Glutamatergic neuron (in vitro differentiated cells): ENCODE measurements around the gene SERPINA5. TPM values are rescaled to one million over a fixed set of nuclear protein-coding genes. Genes with fewer than 3 reads are reported as not detected.

Source experiments
- DNase-seq: peaks from one replicate; pipeline ENCODE4 v3.0.0; 2022
- H3K27ac Mint-ChIP-seq: one replicate; pipeline ENCODE4 v1.8.0; 2020; ENCODE audit warnings: mild to moderate bottlenecking, mixed read lengths, inconsistent platforms; ENCODE audit not compliant: unreplicated experiment
- H3K27me3 Mint-ChIP-seq: one replicate; pipeline ENCODE4 v1.8.0; 2020; ENCODE audit warnings: mild to moderate bottlenecking, moderate library complexity, mixed read lengths, inconsistent platforms; ENCODE audit not compliant: unreplicated experiment
- H3K36me3 Mint-ChIP-seq: one replicate; pipeline ENCODE4 v1.8.0; 2020; ENCODE audit warnings: mild to moderate bottlenecking, mixed read lengths, inconsistent platforms; ENCODE audit not compliant: unreplicated experiment
- H3K4me1 Mint-ChIP-seq: one replicate; pipeline ENCODE4 v1.8.0; 2020; ENCODE audit warnings: mild to moderate bottlenecking, low read depth, mixed read lengths, inconsistent platforms; ENCODE audit not compliant: unreplicated experiment
- H3K4me3 Mint-ChIP-seq: one replicate; pipeline ENCODE4 v1.8.0; 2020; ENCODE audit warnings: mild to moderate bottlenecking, mixed read lengths, inconsistent platforms; ENCODE audit not compliant: unreplicated experiment
- H3K9me3 Mint-ChIP-seq: one replicate; pipeline ENCODE4 v1.8.0; 2020; ENCODE audit warnings: mild to moderate bottlenecking, moderate library complexity, mixed read lengths, inconsistent platforms; ENCODE audit not compliant: unreplicated experiment
- CTCF ChIP-seq: fragments of 200-600 bp; sonication (generic); IDR thresholded peaks from one replicate; pipeline ENCODE4 v1.5.0; 2021; ENCODE audit not compliant: partially characterized antibody, unreplicated experiment
- total RNA-seq: library from RNA; stranded (reverse); fragmentation: NEBNext Ultra II Directional; extraction: Animal tissue kit (Norgen Biotek cat#: 25700); gene quantifications from one replicate; pipeline ENCODE4 v1.2.1, GENCODE V29; 2021; ENCODE audit not compliant: unreplicated experiment

SERPINA5 gene
- total RNA-seq, 1 donor from 2014 or later = not detected

GRCh38 chr14:94591073-94591472 lies 9.8 kb downstream of the SERPINA5 start:
- DNase-seq = no peak
- TF ChIP-seq CTCF = no peak
- Mint-ChIP-seq H3K4me1 (no peaks in the 10 kb centered on the region), H3K27me3 (peaks cover 5% of the 10 kb centered on the region), H3K9me3 (peaks cover 3% of the 10 kb centered on the region), H3K4me3 (no peak overlapping the region), H3K27ac (no peak overlapping the region), H3K36me3 (peaks cover 16% of the 10 kb centered on the region)

- Mint-ChIP-seq H3K9me3 (peaks cover 3% of the 10 kb centered on the region), H3K4me3 (no peak overlapping the region), H3K27me3 (peaks cover 3% of the 10 kb centered on the region), H3K36me3 (peaks cover 12% of the 10 kb centered on the region), H3K4me1 (no peaks in the 10 kb centered on the region), H3K27ac (no peak overlapping the region)
- DNase-seq = peak; percentile 6
- no peak for TF ChIP-seq CTCF
These were observed 10.6 kb downstream of the SERPINA5 start for GRCh38 chr14:94591871-94592270.

GRCh38 chr14:94592457-94592856 lies 11.2 kb downstream of the SERPINA5 start:
- Mint-ChIP-seq H3K36me3 (peaks cover 12% of the 10 kb centered on the region), H3K27ac (no peak overlapping the region), H3K9me3 (peaks cover 3% of the 10 kb centered on the region), H3K4me1 (no peaks in the 10 kb centered on the region), H3K4me3 (no peak overlapping the region), H3K27me3 (peaks cover 6% of the 10 kb centered on the region)
- DNase-seq = no peak
- TF ChIP-seq CTCF = no peak

GRCh38 chr14:94593376-94593748 lies 12.1 kb downstream of the SERPINA5 start:
- Mint-ChIP-seq H3K9me3 (peaks cover 3% of the 10 kb centered on the region), H3K27me3 (peaks cover 6% of the 10 kb centered on the region), H3K4me3 (no peak overlapping the region), H3K27ac (no peak overlapping the region), H3K4me1 (no peaks in the 10 kb centered on the region), H3K36me3 (peaks cover 12% of the 10 kb centered on the region)
- no peak for DNase-seq
- no peak for TF ChIP-seq CTCF

GRCh38 chr14:94593749-94594431 lies 12.7 kb downstream of the SERPINA5 start:
- Mint-ChIP-seq H3K4me3 (no peak overlapping the region), H3K36me3 (peaks cover 12% of the 10 kb centered on the region), H3K4me1 (no peaks in the 10 kb centered on the region), H3K27ac (no peak overlapping the region), H3K9me3 (peaks cover 4% of the 10 kb centered on the region), H3K27me3 (peaks cover 6% of the 10 kb centered on the region)
- no peak for TF ChIP-seq CTCF
- no peak for DNase-seq
